Activated naive CD4-positive, alpha-beta T cell treated with Interleukin-2 at 50 U/mL for 16 hours (primary cell): Measurements from ENCODE around the gene EPB41L2.
"Not testable (repeated sequence)": the region's sequence is repeated elsewhere in the genome, so short reads cannot be mapped to it uniquely, and the experiment has no call there.

ENCODE experiments used
- DNase-seq: peaks from one replicate; pipeline ENCODE4 v3.0.0-alpha.2; 2020

Gene EPB41L2

DNA sequence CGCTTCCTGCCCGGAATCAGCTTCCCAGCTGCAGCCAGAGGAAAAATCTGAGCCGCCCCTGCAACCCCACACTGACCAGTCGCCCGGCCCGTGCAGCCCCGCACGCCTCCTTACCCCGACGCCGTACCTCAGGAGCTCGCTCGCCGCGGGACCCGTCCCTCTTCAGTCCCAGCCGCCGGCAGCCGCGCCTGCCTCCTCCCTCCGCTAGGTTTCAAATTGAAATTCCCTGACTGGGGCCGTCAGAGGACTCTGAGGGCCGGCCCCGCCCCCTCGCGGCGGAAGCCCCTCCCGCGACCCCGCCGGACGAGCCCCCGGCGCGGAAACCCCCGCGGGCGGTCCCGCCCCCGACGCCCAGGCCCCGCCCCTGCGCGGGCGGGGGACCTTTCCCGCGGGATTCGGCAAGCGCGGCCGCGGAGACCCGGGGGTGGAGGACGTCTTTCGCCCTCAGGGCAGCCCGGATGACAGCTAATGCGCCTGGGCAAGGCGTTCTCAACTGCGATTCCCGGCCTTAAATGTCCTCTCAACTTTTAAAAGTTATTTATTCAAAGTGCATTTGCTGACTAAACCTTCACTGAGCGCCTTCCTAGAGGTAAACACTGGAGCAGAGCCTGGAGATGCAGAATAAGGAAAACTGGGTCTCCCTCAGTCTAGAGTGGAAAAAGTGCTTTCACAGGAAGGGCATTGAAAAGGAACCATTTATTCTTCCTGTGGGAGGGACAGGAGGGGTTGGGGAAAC is at the start of gene EPB41L2:
TSS of gene EPB41L2 (minus strand) at position 218 of the 736 bp plus-strand sequence. CDS start 106,760 bp downstream, outside the sequence.
- peak; percentile 78 for DNase-seq

- no peak for DNase-seq
Measured at GRCh38 chr6:131112249-131112648, 49.2 kb upstream of the EPB41L2 start.

DNA sequence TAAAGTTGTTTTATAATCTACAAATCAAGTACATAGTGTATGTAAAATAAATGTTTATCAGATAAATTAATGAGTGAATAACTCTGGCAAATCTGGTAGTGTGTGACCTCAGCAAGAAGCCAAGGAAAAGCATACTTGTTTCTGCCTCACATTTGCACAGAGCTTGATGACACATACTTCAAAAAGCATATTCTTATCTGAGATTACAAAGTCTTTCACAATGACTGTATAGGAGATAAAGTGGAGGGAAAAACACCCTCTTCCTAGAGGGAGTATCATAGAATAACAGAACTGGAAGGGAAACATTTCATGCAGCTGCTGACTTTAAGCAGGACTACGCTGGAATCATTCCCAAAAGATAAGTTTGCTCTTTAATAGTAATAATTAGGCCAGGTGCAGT is 44.1 kb upstream of the EPB41L2 start:
- no peak for DNase-seq

GRCh38 chr6:131103901-131104300 is 40.9 kb upstream of the EPB41L2 start:
- DNase-seq, result no peak

DNA sequence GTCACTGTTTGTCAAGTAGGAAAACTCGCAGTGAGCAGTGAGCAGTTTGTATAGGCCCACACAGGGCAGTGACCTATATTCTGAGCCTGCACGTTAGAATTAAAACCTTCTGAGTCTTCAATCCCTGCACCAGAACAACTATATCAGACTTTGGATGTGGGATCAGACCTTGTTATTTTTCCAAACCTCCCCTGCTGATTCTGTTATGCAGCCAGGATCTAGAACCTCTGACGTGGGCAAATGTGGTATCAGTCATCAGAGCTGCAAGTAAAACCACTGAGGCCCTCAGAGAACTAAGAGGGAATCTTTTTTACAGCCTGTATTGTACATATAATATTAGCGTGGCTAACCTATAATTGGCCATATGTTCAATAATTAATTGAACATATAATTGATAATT is 40.3 kb upstream of the EPB41L2 start:
- DNase-seq, result no peak

DNA sequence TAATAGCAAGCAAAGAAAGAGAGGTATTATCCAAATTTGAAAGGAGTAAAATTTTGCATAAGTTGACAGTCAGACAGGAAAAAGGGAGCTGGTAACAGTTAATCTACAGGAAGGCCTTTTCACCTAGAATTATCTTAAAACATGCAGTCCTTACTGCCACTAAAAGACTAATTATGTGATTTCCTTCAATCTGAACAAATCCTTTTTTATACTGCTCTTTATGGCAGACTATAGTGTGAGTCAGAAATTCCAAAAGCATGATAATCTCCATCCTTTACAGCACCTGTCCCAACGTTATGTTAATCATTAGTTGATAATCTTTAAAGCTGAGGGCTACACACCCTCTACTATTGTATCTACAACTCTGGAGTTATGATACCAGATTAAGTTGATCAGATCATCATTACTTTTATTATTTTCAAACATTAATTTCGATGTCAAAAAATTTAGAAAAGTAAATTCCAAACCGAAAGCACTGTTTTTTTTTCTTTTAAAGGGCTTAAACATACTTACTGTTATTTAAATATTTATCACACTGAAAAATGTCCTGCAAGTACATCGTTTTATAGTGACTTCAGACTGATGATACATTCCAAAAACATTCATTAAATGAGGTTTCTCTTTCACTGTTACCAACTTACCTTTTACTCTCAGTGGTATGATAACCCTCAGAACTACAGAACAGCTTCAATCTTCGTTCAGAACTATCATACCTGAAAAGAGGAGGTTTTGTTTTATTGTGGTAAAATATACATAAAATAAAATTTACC is 39.1 kb upstream of the EPB41L2 start:
- no peak for DNase-seq

GRCh38 chr6:131096786-131097185 is 33.7 kb upstream of the EPB41L2 start:
- no peak for DNase-seq

GRCh38 chr6:131093334-131093733 is 30.3 kb upstream of the EPB41L2 start:
- DNase-seq, result no peak

GRCh38 chr6:131091944-131092343 is 28.9 kb upstream of the EPB41L2 start:
- not testable (repeated sequence) for DNase-seq

- not testable (repeated sequence) for DNase-seq
Measured at GRCh38 chr6:131090339-131090738, 27.3 kb upstream of the EPB41L2 start.

- DNase-seq, result no peak
Measured at GRCh38 chr6:131084982-131085381, 21.9 kb upstream of the EPB41L2 start.

DNA sequence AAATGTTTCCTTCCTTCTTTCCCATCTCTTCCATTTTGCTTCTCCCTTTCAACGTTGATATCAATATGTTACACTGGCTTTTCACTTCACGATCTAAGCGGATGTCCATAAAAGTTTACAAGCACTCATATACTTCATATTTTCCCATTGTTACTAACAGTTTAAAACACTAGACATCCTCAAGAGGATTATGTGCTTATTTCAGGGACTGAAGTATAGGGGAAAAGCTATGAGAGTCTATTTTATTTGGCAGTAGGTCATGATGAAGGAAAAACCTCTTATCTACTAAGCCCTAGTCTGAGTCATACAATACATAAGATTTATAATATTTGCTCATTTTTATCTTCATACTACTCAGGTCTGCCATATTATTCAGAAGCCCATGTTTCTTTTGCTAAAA is 20.6 kb upstream of the EPB41L2 start:
- no peak for DNase-seq

- DNase-seq, result no peak
Measured at GRCh38 chr6:131082335-131082734, 19.3 kb upstream of the EPB41L2 start.

DNA sequence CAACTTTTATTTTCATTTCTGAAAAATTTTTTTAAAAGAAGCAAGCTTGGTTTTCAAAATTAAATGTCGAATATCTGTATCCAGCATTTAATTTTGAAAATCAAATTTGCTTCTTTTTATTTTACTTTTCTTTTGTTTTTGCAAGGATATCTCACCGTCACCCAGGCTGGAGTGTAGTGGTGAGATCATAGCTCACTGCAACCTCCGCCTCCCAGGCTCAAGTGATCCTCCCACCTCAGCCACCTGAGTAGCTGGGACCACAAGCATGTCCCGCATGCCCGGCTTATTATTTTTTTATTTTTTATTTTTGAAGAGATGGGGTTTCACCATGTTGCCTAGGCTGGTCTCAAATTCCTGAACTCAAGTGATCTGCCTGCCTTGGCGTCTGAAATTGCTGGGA is 17.0 kb upstream of the EPB41L2 start:
- DNase-seq, result no peak

GRCh38 chr6:131073577-131073976 is 10.5 kb upstream of the EPB41L2 start:
- no peak for DNase-seq

DNA sequence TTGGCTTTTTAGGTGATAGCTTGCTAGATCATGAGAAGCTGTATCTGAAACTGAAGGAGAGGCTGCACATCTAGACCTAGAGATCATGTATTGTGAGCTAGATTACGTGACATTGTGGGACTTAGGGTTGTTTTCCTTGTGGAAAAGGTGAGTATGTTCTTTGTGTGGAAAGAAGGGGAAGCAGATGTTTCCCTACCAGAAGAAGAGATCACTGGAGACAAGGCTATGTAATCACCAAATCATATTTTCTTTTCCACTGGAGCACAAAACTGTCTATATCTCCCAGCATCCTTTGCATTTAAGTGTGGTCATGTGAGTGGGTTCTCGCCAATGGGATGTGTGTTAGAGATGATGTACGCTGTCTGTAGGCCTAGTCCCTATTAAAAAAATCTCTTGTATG is 7.0 kb upstream of the EPB41L2 start:
- DNase-seq, result no peak

DNA sequence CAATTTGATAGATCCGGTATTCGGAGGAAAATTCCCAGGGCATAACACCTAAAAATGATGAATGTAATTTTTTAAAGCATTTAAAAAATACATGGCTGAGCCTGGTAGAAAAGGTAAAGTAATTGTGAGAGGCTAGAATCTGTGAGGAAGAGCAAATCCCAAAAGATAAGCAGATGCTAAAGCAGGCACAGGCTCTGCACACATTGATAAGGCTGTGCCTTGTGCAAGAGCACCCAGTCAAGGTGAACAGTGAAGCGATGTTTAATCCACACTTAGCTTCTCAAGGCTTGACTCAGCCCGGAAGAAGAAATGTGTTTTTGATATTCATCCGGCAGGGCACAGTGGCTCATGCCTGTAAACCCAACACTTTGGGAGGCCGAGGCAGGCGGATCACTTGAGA is 5.1 kb upstream of the EPB41L2 start:
- DNase-seq, result no peak

GRCh38 chr6:131067521-131067920 is 4.5 kb upstream of the EPB41L2 start:
- no peak for DNase-seq

DNA sequence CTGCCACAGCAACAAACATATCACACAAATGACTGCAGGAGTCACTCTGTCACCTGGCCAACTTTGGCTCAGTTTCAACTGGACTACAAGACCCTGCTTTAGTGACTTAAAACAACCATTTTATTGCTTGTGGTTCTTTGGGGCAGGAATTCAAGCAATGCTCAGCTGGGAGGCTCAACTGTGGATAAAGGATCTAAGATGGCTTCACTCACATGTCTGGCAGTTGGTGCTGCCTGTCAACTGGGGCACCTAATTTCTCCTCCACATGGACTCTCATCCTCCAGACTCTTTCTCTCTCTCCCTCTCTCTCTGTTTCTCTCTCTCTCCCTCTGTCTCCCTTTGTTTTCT is 2.8 kb upstream of the EPB41L2 start:
- no peak for DNase-seq

DNA sequence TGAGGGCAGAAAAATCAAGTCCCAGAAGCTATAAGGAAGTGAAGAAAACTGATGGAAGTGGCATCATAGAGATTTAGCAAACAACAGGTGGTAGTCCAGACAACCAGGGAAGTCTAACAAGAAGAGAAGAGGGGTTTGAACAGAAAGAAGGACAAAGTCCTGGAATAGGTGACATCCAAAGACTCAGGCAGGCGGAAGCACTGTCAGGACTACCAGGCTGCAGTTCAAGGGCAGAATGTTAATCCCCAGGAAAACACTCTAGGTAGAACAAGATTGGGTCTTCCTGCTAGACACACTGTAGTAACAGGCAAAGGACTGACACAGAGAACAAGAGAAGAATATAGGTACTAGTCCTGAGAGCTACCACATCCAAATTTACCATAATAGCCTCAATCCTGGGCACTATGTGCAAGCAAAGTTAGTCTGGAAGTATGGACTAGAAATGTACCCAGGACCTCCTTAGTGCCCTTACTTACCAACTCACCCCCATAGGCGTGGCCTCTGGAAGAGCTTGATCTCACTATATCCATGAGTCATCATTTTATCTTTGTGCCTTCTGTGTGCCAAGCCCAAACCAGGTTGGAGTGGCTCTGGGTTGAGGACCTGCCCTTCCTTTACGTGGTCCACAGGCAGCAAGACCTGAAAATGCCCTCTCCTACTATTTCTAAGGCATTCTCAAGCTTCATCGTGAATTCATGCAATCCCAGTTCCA is 2.2 kb upstream of the EPB41L2 start:
- DNase-seq, result no peak

DNA sequence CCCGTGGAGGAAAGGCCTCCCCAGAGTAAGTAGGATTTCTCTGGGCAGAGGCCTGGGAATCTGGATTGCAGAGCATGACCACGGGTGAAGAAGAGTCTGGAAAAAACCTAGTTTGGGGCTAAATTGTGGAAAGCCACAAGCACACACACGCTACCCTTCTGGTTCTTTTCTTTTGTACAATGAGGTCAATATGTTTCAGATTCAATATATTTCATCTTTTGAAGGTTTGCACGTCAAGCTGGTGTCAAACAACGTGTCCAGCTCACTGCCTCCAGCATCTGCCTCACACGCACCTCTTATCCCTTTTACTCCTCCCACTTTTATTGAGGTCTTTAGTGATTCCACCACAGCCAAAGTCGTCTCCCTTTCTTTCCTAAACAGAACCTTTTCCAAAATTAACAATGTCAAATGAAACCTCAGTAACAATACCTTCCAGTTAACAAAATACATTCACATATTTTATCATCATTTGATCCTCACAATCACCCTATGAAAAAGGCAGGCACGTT is 773 bp upstream of the EPB41L2 start:
- no peak for DNase-seq

GRCh38 chr6:131062241-131063027 is 611 bp downstream of the EPB41L2 start:
- peak; percentile 9 for DNase-seq

DNA sequence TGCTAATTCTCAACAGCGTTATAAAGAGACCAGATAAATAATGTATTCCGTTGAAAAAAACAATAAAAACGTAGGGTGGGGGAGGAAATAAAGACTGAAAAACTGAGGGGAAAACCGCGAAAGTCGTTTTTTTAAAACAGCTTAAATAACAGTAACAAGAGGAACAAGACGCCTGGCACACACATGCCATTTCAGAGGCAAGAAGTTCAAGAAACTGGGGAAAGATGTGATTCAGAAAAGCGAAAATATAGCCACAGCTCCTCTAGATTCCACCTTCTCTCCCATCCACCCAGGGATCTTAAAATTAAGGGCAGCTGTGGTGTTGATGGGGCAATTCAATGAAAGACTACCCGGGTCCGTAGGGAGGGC is 1.3 kb downstream of the EPB41L2 start:
- DNase-seq, result no peak
